GM12878 (cell line): Measurements from ENCODE around the gene SOBP. TPM values are rescaled to one million over a fixed set of nuclear protein-coding genes. Genes with fewer than 3 reads are reported as not detected.

Source experiments
- ATAC-seq: fragments of 200-7000 bp; cut with Tn5 transposase; 3 replicates; pipeline ENCODE4 v1.9.1; 2020; ENCODE audit warnings: mild to moderate bottlenecking, moderate library complexity
- BruUV-seq: library from RNA; stranded (reverse); fragments of 400-500 nt; replicated peaks from 2 replicates; lab custom pipeline; 2021; lab: Mats Ljungman, UMichigan
- CTCF ChIA-PET: fragments of 300-600 bp; sonication (Branson Sonifier 250); formaldehyde crosslinking; extraction: SDS; loops from one replicate; lab custom pipeline; 2021; ENCODE audit warnings: inconsistent platforms; lab: Yijun Ruan, JAX
- POLR2A ChIA-PET: fragments of 350-600 bp; formaldehyde crosslinking; extraction: SDS; loops from one replicate; lab custom pipeline; 2021; ENCODE audit warnings: inconsistent platforms; lab: Charles Lee
- RAD21 ChIA-PET: fragments of 300-600 bp; sonication (Branson Sonifier 250); formaldehyde crosslinking; loops from one replicate; lab custom pipeline; 2023; ENCODE audit warnings: antibody characterized with exemption; ENCODE audit not compliant: unreplicated experiment; lab: Charles Lee
- SMC1A ChIA-PET: fragments of 300-600 bp; sonication (Branson Sonifier 250); formaldehyde crosslinking; loops from one replicate; lab custom pipeline; 2023; ENCODE audit not compliant: unreplicated experiment, uncharacterized antibody; lab: Charles Lee
- DNase-seq: peaks from one replicate; pipeline ENCODE4 v3.0.0-alpha.2; 2011; ENCODE audit warnings: low read depth, low spot score
- FAIRE-seq: peaks from 3 replicates; lab custom pipeline; 2011; peaks lifted over from hg19 to GRCh38; lab: Jason Lieb, UNC
- H2AFZ ChIP-seq: 2 replicates; pipeline ENCODE4 v1.6.0; 2011; ENCODE audit warnings: low read depth, low read length, control low read depth; ENCODE audit not compliant: control insufficient read depth
- H3K27ac ChIP-seq: 2 replicates; pipeline ENCODE4 v1.5.1; 2011; ENCODE audit warnings: control low read depth; ENCODE audit not compliant: control insufficient read depth, insufficient read depth
- H3K27me3 ChIP-seq, 2 experiments: replicated peaks in 1 of 2; 2 replicates each; pipeline versions ENCODE4 v1.6.0 to v1.6.1; 2011; ENCODE audit warnings: low read length in 1 of 2; ENCODE audit not compliant: control insufficient read depth in 2 of 2, insufficient read depth in 2 of 2
- H3K36me3 ChIP-seq, 2 experiments: 2 replicates each; pipeline ENCODE4 v1.5.1; 2011; ENCODE audit warnings: low read length in 1 of 2; ENCODE audit not compliant: control insufficient read depth in 2 of 2, insufficient read depth in 2 of 2
- H3K4me1 ChIP-seq: 2 replicates; pipeline ENCODE4 v1.6.1; 2011; ENCODE audit warnings: mild to moderate bottlenecking, low read length, moderate library complexity, mixed read lengths; ENCODE audit not compliant: control insufficient read depth, insufficient read depth
- H3K4me2 ChIP-seq: 2 replicates; pipeline ENCODE4 v1.6.0; 2011; ENCODE audit warnings: control low read depth; ENCODE audit not compliant: control insufficient read depth, insufficient read depth
- H3K4me3 ChIP-seq: fragments of 200-600 bp; sonication (generic); 2 replicates; pipeline ENCODE4 v1.5.1; 2016
- H3K79me2 ChIP-seq: 2 replicates; pipeline ENCODE4 v1.6.0; 2011; ENCODE audit warnings: low read length; ENCODE audit not compliant: control insufficient read depth, insufficient read depth
- H3K9ac ChIP-seq: 2 replicates; pipeline ENCODE4 v1.8.0; 2011; ENCODE audit warnings: low read length, control low read depth, mixed read lengths; ENCODE audit not compliant: control insufficient read depth, insufficient read depth
- H3K9me3 ChIP-seq: replicated peaks from 3 replicates; pipeline ENCODE4 v1.5.1; 2011; ENCODE audit warnings: mild to moderate bottlenecking, low read length; ENCODE audit not compliant: control insufficient read depth, insufficient read depth
- H4K20me1 ChIP-seq: 2 replicates; pipeline ENCODE4 v1.6.0; 2011; ENCODE audit not compliant: control insufficient read depth, insufficient read depth
- ATF3 ChIP-seq: IDR thresholded peaks from 2 replicates; pipeline ENCODE4 v1.6.1; 2011; ENCODE audit warnings: low read depth, mild to moderate bottlenecking, low read length, moderate library complexity, borderline replicate concordance; ENCODE audit errors: extremely low read depth
- BHLHE40 ChIP-seq, 2 experiments: fragments of 450-650 bp in 1 of 2; IDR thresholded peaks; 2 replicates each; pipeline ENCODE4 v1.6.1; 2011 to 2017; ENCODE audit warnings: low read depth in 2 of 2, borderline replicate concordance in 1 of 2, improper control_type of control experiment in 1 of 2, low read length in 1 of 2, mild to moderate bottlenecking in 1 of 2
- CHD1 ChIP-seq: IDR thresholded peaks from 2 replicates; pipeline ENCODE4 v1.6.1; 2012; ENCODE audit warnings: low read depth, low read length, improper control_type of control experiment
- EED ChIP-seq: sonication (generic); IDR thresholded peaks from 2 replicates; pipeline ENCODE4 v1.6.1; 2016; ENCODE audit warnings: antibody characterized with exemption, low read depth
- GABPA ChIP-seq: IDR thresholded peaks from 2 replicates; pipeline ENCODE4 v1.6.1; 2014; ENCODE audit warnings: antibody characterized with exemption, low read depth, mild to moderate bottlenecking, inconsistent platforms
- IRF5 ChIP-seq: fragments of 450-650 bp; IDR thresholded peaks from 2 replicates; pipeline ENCODE4 v1.6.1; 2017; ENCODE audit warnings: borderline replicate concordance
- NFXL1 ChIP-seq: fragments of 450-650 bp; IDR thresholded peaks from 2 replicates; pipeline ENCODE4 v1.6.1; 2017; ENCODE audit warnings: antibody characterized with exemption, mild to moderate bottlenecking, borderline replicate concordance
- NRF1 ChIP-seq: conservative IDR thresholded peaks from 2 replicates; pipeline ENCODE4 v1.6.1; 2011; ENCODE audit warnings: mild to moderate bottlenecking, low read depth, low read length, improper control_type of control experiment
- RCOR1 ChIP-seq: conservative IDR thresholded peaks from 2 replicates; pipeline ENCODE4 v1.6.1; 2012; ENCODE audit warnings: low read depth, low read length, improper control_type of control experiment
- SIN3A ChIP-seq: IDR thresholded peaks from 2 replicates; pipeline ENCODE4 v1.6.1; 2012; ENCODE audit warnings: low read depth, low read length, improper control_type of control experiment
- SP1 ChIP-seq: IDR thresholded peaks from one replicate; pipeline ENCODE4 v1.6.1; 2011; ENCODE audit warnings: low read depth, low read length
- TARDBP ChIP-seq: IDR thresholded peaks from 2 replicates; pipeline ENCODE4 v1.6.1; 2016; ENCODE audit warnings: borderline replicate concordance
- TBL1XR1 ChIP-seq: IDR thresholded peaks from 2 replicates; pipeline ENCODE4 v1.6.1; 2012; ENCODE audit warnings: low read depth, low read length, improper control_type of control experiment
- TCF12 ChIP-seq: IDR thresholded peaks from 2 replicates; pipeline ENCODE4 v1.6.1; 2011; ENCODE audit warnings: low read depth, mild to moderate bottlenecking, low read length
- TCF3 ChIP-seq: IDR thresholded peaks from 2 replicates; pipeline ENCODE4 v1.6.1; 2012; ENCODE audit warnings: low read depth, mild to moderate bottlenecking, low read length, borderline replicate concordance; ENCODE audit not compliant: insufficient read depth
- WGBS: methylation state at CpG from one replicate; pipeline ENCODE4 v1.1.6; 2016; ENCODE audit warnings: low lambda C conversion rate; ENCODE audit not compliant: insufficient replicate concordance, insufficient coverage; ENCODE audit errors: missing lambda C conversion rate; 5-methylcytosine and 5-hydroxymethylcytosine counted together
- in situ Hi-C: fragments of 300-500 bp; cut with MboI; formaldehyde crosslinking; loops from 9 replicates; pipeline ENCODE4 v1.14.3; 2018; ENCODE audit warnings: mixed read lengths
- intact Hi-C: fragments of 100-400 bp; cut with micrococcal nuclease; formaldehyde crosslinking; loops from one replicate; pipeline ENCODE4 v1.14.2; 2022; ENCODE audit not compliant: unreplicated experiment
- polyA plus RNA-seq, 11 experiments: library from polyadenylated mRNA; depleted of rRNA in 4 of 11; unstranded in 6 of 11; stranded (reverse) in 5 of 11; fragments of >200 nt; fragmentation: Nextera tagmentation in 4 of 11; fragmentation: Illumina TruSeq in 1 of 11; extraction: Ambion mirVana in 4 of 11; extraction: Trizol in 1 of 11; gene quantifications; 1 replicate in 1 of 11; 2 replicates in 10 of 11; pipeline versions ENCODE4 v1.2.1 to v1.2.3, GENCODE V29; 2011 to 2016; ENCODE audit warnings: inconsistent platforms in 2 of 11, missing spikeins in 2 of 11, low read depth in 1 of 11
- total RNA-seq, 4 experiments: library from RNA; depleted of rRNA in 3 of 4; stranded (reverse); fragments of >200 nt in 3 of 4; fragmentation: Illumina TruSeq in 1 of 4; extraction: Trizol in 1 of 4; gene quantifications; 2 replicates each; pipeline versions ENCODE4 v1.2.1 to v1.2.3, GENCODE V29; 2013 to 2021

SOBP gene
- total and polyA plus RNA-seq, 10 of the 15 experiments (the other 5 are each of a cell fraction or from before 2014, with no cell fraction given) = 0.49 to 1.9 (median 0.78) TPM

- FAIRE-seq (no peak), ATAC-seq (no peak), DNase-seq (no peak)
- ChIA-PET CTCF (no interaction called here), SMC1A (no interaction called here), POLR2A (no interaction called here), RAD21 (no interaction called here)
- Histone ChIP-seq H3K9ac (no peak overlapping the region), H3K79me2 (no peaks in the 10 kb centered on the region), H4K20me1 (no peaks in the 10 kb centered on the region), H3K27me3 (no peaks in the 10 kb centered on the region; a peak in 3 of 4 replicates), H3K9me3 (no peaks in the 10 kb centered on the region), H3K27ac (no peak overlapping the region), H3K4me1 (no peaks in the 10 kb centered on the region), H2AFZ (no peak overlapping the region), H3K4me3 (no peak overlapping the region), H3K36me3 (no peaks in the 10 kb centered on the region), H3K4me2 (no peak overlapping the region)
- in situ Hi-C loops (no loop called here), intact Hi-C loops (no loop called here)
- no peak for TF ChIP-seq ATF3
- TF ChIP-seq SP1 = no peak
- no peak for TF ChIP-seq TCF12
- TF ChIP-seq TARDBP = no peak
- TF ChIP-seq NRF1 = no peak
- WGBS = 32% methylated on average over 9 of the region's 9 CpGs
- BruUV-seq = no TSS peak
Measured at GRCh38 chr6:107569473-107569872, 79.6 kb downstream of the SOBP start.

GRCh38 chr6:107571354-107571753 lies 81.4 kb downstream of the SOBP start:
- no peaks in the 10 kb centered on the region for H3K9me3 ChIP-seq
- H3K4me1 ChIP-seq = no peaks in the 10 kb centered on the region
- ChIA-PET SMC1A (interaction anchor here (1.2 kb wide), 2 partner anchors 10 to 40 kb away, joined by 3 read pairs; no protein-coding TSS in a partner anchor), RAD21 (no interaction called here), CTCF (no interaction called here), POLR2A (no interaction called here)
- 57% methylated on average over 9 of the region's 9 CpGs for WGBS
- no peaks in the 10 kb centered on the region for H3K79me2 ChIP-seq
- in situ Hi-C loops (no loop called here), intact Hi-C loops (no loop called here)
- H3K4me3 ChIP-seq = no peak overlapping the region
- no peak for DNase-seq
- H3K9ac ChIP-seq = no peak overlapping the region
- no peaks in the 10 kb centered on the region; a peak in 4 of 4 replicates for H3K27me3 ChIP-seq
- no peak for FAIRE-seq
- H4K20me1 ChIP-seq = no peaks in the 10 kb centered on the region
- H2AFZ ChIP-seq = no peak overlapping the region
- H3K4me2 ChIP-seq = no peak overlapping the region
- no peaks in the 10 kb centered on the region for H3K36me3 ChIP-seq
- H3K27ac ChIP-seq = no peak overlapping the region
- no peak for ATAC-seq
- no TSS peak for BruUV-seq
- TF ChIP-seq TBL1XR1 = no peak
- TF ChIP-seq GABPA = no peak
- TF ChIP-seq CHD1 = no peak
- no peak for TF ChIP-seq TCF3
- TF ChIP-seq EED = no peak
- no peak for TF ChIP-seq RCOR1
- TF ChIP-seq SIN3A = no peak
- no peak for TF ChIP-seq BHLHE40 (IDR thresholded peaks at IDR 0.05; ENCODE audit: borderline replicate concordance in 1 of 2, low read depth in 2 of 2, low read length in 1 of 2)
- no peak for TF ChIP-seq IRF5
- no peak for TF ChIP-seq NFXL1
